Measurements from ENCODE around the gene DCXR. TPM values are rescaled to one million over a fixed set of nuclear protein-coding genes. Genes with fewer than 3 reads are reported as not detected.

The DCXR gene
- total RNA-seq, 4 donors from 2014 or later, result 23.8 to 125 (median 67.5) TPM

GRCh38 chr17:81986606-81987005 lies 50.9 kb downstream of the DCXR start:
- Histone ChIP-seq H3K4me1 (no peaks in the 10 kb centered on the region), H3K9me3 (no peaks in the 10 kb centered on the region), H3K27ac (no peak overlapping the region), H3K4me3 (no peak overlapping the region), H3K36me3 (no peaks in the 10 kb centered on the region), H3K27me3 (no peaks in the 10 kb centered on the region)
- no peak for TF ChIP-seq POLR2A (IDR thresholded peaks at IDR 0.05)
- DNase-seq, result no peak
- intact Hi-C loops (cut with DNase I; ENCODE audit: low total_unique reads), result no loop called here

Other genes starting within 250 kb of the DCXR start
- not detected for gene GCGR, start 233.5 kb downstream of the DCXR start, total RNA-seq
- 10 to 100 TPM; 30.5 to 92.6 (median 61.3) TPM for gene MCRIP1, start 204.4 kb downstream of the DCXR start, total RNA-seq
- gene PPP1R27, start 202.6 kb downstream of the DCXR start, total RNA-seq, result 1 to 10 TPM in 1 of 4 donors, not detected in 3; 1.6 TPM
- gene P4HB, start 177.2 kb downstream of the DCXR start, total RNA-seq, result 100 to 1,000 TPM; 199 to 504 (median 304) TPM
- 100 to 1,000 TPM in 1 of 4 donors, 10 to 100 TPM in 3; 31.2 to 350 (median 55.1) TPM for gene ARHGDIA, start 166.4 kb downstream of the DCXR start, total RNA-seq
- 10 to 100 TPM in 3 of 4 donors, 1 to 10 TPM in 1; 3.2 to 82.1 (median 34.5) TPM for gene ALYREF, start 146.1 kb downstream of the DCXR start, total RNA-seq
- 10 to 100 TPM; 45.9 to 72.6 (median 61.5) TPM for gene ANAPC11, start 146.0 kb downstream of the DCXR start, total RNA-seq
- 1 to 10 TPM in 2 of 4 donors, not detected in 2; 2.0 to 2.1 TPM for gene NPB, start 135.5 kb downstream of the DCXR start, total RNA-seq
- 10 to 100 TPM in 3 of 4 donors, 1 to 10 TPM in 1; 4.1 to 27.7 (median 18.8) TPM for gene PCYT2, start 126.3 kb downstream of the DCXR start, total RNA-seq
- gene SIRT7, start 119.5 kb downstream of the DCXR start, total RNA-seq, result 10 to 100 TPM in 3 of 4 donors, under 1 TPM in 1; 0.77 to 87.1 (median 14.6) TPM
- gene MAFG, start 110.0 kb downstream of the DCXR start, total RNA-seq, result 10 to 100 TPM in 3 of 4 donors, 1 to 10 TPM in 1; 9.7 to 23.1 (median 12.7) TPM
- gene PYCR1, start 100.4 kb downstream of the DCXR start, total RNA-seq, result 10 to 100 TPM in 2 of 4 donors, 1 to 10 TPM in 2; 4.2 to 81.5 (median 8.1) TPM
- not detected for gene MYADML2, start 90.5 kb downstream of the DCXR start, total RNA-seq
- 1 to 10 TPM in 1 of 4 donors, not detected in 3; 5.0 TPM for gene NOTUM, start 76.5 kb downstream of the DCXR start, total RNA-seq
- 10 to 100 TPM in 2 of 4 donors, 1 to 10 TPM in 2; 3.5 to 34.2 (median 13.6) TPM for gene ASPSCR1, start 60.1 kb downstream of the DCXR start, total RNA-seq
- 100 to 1,000 TPM in 1 of 4 donors, 10 to 100 TPM in 3; 26.7 to 212 (median 49.8) TPM for gene CENPX, start 14.8 kb downstream of the DCXR start, total RNA-seq
- gene LRRC45, start 14.4 kb downstream of the DCXR start, total RNA-seq, result 10 to 100 TPM in 1 of 4 donors, 1 to 10 TPM in 2, under 1 TPM in 1; 0.29 to 14.2 (median 5.3) TPM
- 1 to 10 TPM in 1 of 4 donors, under 1 TPM in 1, not detected in 2; 0.91 to 8.4 TPM for gene RAC3, start 6.0 kb downstream of the DCXR start, total RNA-seq
- gene RFNG, start 14.1 kb upstream of the DCXR start, total RNA-seq, result 10 to 100 TPM; 11.8 to 33.7 (median 23.3) TPM
- gene GPS1, start 14.2 kb upstream of the DCXR start, total RNA-seq, result 100 to 1,000 TPM in 1 of 4 donors, 10 to 100 TPM in 3; 76.0 to 326 (median 85.6) TPM
- gene DUS1L, start 28.1 kb upstream of the DCXR start, total RNA-seq, result 10 to 100 TPM; 30.2 to 70.6 (median 46.5) TPM
- 10 to 100 TPM in 2 of 4 donors, 1 to 10 TPM in 2; 5.3 to 59.4 (median 23.4) TPM for gene FASN, start 60.5 kb upstream of the DCXR start, total RNA-seq
- gene CCDC57, start 175.1 kb upstream of the DCXR start, total RNA-seq, result 10 to 100 TPM in 2 of 4 donors, 1 to 10 TPM in 2; 4.4 to 88.2 (median 17.6) TPM
- gene SLC16A3, start 191.3 kb upstream of the DCXR start, total RNA-seq, result 10 to 100 TPM in 2 of 4 donors, 1 to 10 TPM in 2; 1.5 to 28.6 (median 12.2) TPM
- gene CSNK1D, start 236.0 kb upstream of the DCXR start, total RNA-seq, result 100 to 1,000 TPM in 1 of 4 donors, 10 to 100 TPM in 3; 16.5 to 173 (median 44.6) TPM